Fibroblast of the aortic adventitia (primary cell): Measurements from ENCODE around the gene RAB29. TPM values are rescaled to one million over a fixed set of nuclear protein-coding genes. Genes with fewer than 3 reads are reported as not detected.

Source experiments
- DNase-seq: peaks from one replicate; pipeline ENCODE4 v3.0.0-alpha.2; 2010; ENCODE audit warnings: low read depth
- H3K4me3 ChIP-seq: 2 replicates; pipeline ENCODE4 v1.5.1; 2011; ENCODE audit warnings: low read depth, mild to moderate bottlenecking, control low read depth, low read length, moderate library complexity
- CTCF ChIP-seq: IDR thresholded peaks from 2 replicates; pipeline ENCODE4 v1.5.1; 2011; ENCODE audit warnings: mild to moderate bottlenecking, low read length, control low read depth, inconsistent platforms; ENCODE audit not compliant: insufficient read depth
- total RNA-seq: library from RNA; depleted of rRNA; stranded (reverse); fragments of >200 nt; gene quantifications from 2 replicates; pipeline ENCODE4 v1.2.3, GENCODE V29; 2012; ENCODE audit warnings: low replicate concordance

RAB29 gene
- total RNA-seq, 1 donor = 28.2 TPM

GRCh38 chr1:205812878-205813754 is 37.8 kb upstream of the RAB29 start, which contains the start of gene SLC41A1:
Gene SLC41A1 (minus strand): TSS chr1:205813198. CDS start chr1:205810441, 2,757 bp downstream.
- H3K4me3 ChIP-seq = peak within 1 kb of the TSS; percentile 83
- DNase-seq = peak; percentile 87
- no peak for TF ChIP-seq CTCF

GRCh38 chr1:205812271-205812877 is 37.1 kb upstream of the RAB29 start:
- H3K4me3 ChIP-seq = peak overlapping the region; percentile 83
- peak; percentile 21 for DNase-seq
- no peak for TF ChIP-seq CTCF

GRCh38 chr1:205811660-205812059 is 36.4 kb upstream of the RAB29 start:
- peak overlapping the region; percentile 83 for H3K4me3 ChIP-seq
- peak; percentile 17 for DNase-seq
- no peak for TF ChIP-seq CTCF

- DNase-seq = peak; percentile 29
- peak; percentile 52 for TF ChIP-seq CTCF
- peak overlapping the region; percentile 83 for H3K4me3 ChIP-seq
Observed at GRCh38 chr1:205810448-205811157, 35.3 kb upstream of the RAB29 start.

GRCh38 chr1:205809942-205810345 is 34.7 kb upstream of the RAB29 start:
- no peak for DNase-seq
- no peak for TF ChIP-seq CTCF
- peak overlapping the region; percentile 17 for H3K4me3 ChIP-seq

- DNase-seq = no peak
- TF ChIP-seq CTCF = no peak
- no peak overlapping the region for H3K4me3 ChIP-seq
Observed at GRCh38 chr1:205809469-205809868, 34.2 kb upstream of the RAB29 start.
